Mesenteric fat pad (tissue), 1 donor: ENCODE data around the gene IVD. TPM values are rescaled to one million over a fixed set of nuclear protein-coding genes. Genes with fewer than 3 reads are reported as not detected.

ENCODE experiments used
- DNase-seq: peaks from one replicate; pipeline ENCODE4 v3.0.0-alpha.2; 2020; ENCODE audit warnings: low spot score
- long read RNA-seq: library from polyadenylated mRNA; unstranded; transcript quantifications from one replicate; pipeline ENCODE4 v2.0.0, GENCODE V29; 2020
- total RNA-seq: library from RNA; stranded (reverse); fragmentation: NEBNext Ultra II Directional; extraction: Animal tissue kit (Norgen Biotek cat#: 25700); gene quantifications from one replicate; pipeline ENCODE4 v1.2.1, GENCODE V29; 2021
- donor health status: DM: yes; HTN: yes; CAD: no.

Gene IVD
- 45.3 TPM for total RNA-seq
- long read RNA-seq, transcript IVD-206 (12 exons, 1,809 nt) = major isoform, 64 of 104 reads
- long read RNA-seq, partial matches to known transcripts = 11 of 104 reads
- long read RNA-seq, other reads (novel, unspliced or antisense) = 28 of 104 reads

DNA sequence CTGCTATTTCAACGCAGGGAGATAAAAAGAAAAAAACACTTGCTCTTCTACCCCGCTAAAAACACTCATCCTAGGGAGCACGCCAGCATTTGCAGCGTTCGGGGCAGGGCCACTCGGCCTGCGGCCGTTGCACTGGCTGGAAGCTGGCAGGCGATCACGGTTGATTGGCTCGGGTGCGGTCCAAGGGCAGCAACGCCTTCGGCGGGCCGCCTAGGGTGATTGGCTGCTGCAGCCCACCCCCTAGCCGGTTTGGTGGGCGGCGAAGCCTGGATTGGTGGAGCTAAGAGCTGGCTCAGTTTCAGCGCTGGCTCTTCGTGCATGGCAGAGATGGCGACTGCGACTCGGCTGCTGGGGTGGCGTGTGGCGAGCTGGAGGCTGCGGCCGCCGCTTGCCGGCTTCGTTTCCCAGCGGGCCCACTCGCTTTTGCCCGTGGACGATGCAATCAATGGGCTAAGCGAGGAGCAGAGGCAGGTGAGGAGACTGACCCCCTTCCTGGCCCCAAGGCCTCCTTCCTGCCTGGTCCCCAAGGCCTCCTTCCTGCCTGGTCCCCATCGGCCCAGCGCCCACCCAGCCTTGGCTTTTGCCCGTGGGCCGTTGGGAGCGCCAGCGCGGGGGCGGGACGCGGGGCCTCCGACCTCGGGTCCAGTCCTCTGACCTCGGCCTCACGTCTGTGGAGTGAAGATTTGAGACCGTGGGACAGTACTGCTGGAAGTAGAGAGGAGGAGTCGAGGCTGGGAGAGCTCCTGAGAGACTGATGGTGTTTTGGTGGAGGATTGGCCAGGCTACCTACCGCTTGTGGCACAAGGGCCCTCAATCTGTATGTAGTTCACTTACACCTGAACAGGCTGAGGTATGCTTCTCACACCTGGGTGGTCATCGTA lies at the start of gene IVD:
TSS of gene IVD (plus strand) at position 295 of the 881 bp plus-strand sequence. CDS start at position 328, 33 bp downstream.
- peak; percentile 98 for DNase-seq

GRCh38 chr15:40355976-40356585 lies 49.5 kb upstream of the IVD start:
- DNase-seq = no peak

GRCh38 chr15:40357246-40357645 lies 48.3 kb upstream of the IVD start:
- DNase-seq = no peak

DNA sequence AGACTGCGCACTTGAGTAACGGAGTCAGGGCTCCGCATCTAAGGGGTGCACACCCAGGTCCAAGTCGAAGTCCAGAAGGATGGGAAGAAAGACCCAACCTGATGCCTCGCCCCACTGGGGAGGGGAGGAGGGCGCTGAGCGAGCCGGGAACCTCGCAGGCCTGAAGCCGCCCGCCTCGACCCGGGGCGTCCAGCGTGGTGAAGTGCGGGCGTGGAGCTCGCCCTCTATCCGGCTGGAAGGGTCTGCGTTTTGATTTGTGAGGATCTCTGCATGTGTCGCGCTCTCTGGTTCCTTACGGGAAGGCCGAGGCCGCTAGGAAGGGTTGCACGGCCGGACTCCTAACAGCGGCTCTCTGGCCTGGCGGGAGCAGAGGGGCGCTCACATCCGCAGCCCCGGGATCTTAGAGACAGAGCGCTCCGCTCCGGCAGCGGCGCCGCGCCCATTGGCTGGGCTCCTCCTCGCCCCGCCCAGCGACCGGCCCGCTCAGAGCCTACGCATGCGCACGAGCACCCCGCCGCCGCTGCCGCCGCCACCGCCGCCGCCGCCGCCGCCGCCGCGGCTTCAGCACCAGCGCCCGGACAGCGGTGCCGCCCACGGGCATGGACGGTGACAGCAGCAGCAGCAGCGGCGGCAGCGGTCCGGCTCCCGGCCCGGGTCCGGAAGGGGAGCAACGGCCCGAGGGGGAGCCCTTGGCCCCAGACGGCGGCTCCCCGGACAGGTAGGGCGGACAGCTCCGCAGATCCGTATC lies 47.7 kb upstream of the IVD start, which contains the start of gene DISP2:
TSS of gene DISP2 (plus strand) at position 497 of the 748 bp plus-strand sequence. CDS start at position 600, 103 bp downstream.
- DNase-seq = peak; percentile 98

- peak; percentile 88 for DNase-seq
Measured at GRCh38 chr15:40358471-40359353, 46.9 kb upstream of the IVD start.

DNA sequence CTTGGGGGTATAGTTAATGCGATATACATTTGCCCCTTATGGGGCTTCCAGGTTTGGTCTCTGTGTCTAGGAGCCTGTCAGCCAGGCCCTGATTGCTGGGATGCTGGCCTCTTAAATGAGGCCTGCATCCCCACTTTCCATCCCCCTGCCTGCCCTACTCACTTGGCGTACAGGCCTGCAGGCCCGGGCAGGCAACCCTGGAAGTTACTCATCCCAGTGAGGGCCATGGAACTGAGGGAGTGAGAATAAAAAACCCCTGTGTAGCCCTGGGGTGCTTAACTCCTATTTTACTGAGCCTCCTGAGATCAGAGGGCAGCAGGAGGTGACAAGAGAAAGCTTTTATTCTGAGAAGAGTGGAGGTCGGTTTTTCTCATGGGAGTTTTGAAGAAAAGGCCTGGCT lies 45.6 kb upstream of the IVD start:
- DNase-seq = no peak

GRCh38 chr15:40361640-40362039 lies 44.0 kb upstream of the IVD start:
- DNase-seq = no peak

- no peak for DNase-seq
Measured at GRCh38 chr15:40363611-40364010, 42.0 kb upstream of the IVD start.

GRCh38 chr15:40364251-40364650 lies 41.3 kb upstream of the IVD start:
- DNase-seq = no peak

DNA sequence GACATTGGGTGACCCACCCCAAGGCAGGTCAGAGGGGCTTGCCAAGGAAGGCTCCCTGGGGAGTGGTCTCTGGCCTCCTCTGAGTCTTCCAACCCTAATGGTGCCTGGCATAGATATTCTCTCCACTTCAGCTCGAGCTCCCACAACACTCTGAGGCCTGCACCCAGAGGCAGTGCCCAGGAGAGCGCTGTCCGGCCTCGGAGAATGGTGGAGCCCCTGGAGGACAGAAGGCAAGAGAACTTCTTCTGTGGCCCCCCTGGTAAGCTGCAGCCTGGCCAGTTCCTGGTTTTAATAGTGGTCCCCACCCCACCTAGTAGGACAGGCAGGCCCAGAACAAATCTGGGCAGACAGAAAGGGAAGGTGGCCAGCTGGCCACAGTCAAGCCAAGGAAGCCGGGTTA lies 40.6 kb upstream of the IVD start:
- DNase-seq = no peak

DNA sequence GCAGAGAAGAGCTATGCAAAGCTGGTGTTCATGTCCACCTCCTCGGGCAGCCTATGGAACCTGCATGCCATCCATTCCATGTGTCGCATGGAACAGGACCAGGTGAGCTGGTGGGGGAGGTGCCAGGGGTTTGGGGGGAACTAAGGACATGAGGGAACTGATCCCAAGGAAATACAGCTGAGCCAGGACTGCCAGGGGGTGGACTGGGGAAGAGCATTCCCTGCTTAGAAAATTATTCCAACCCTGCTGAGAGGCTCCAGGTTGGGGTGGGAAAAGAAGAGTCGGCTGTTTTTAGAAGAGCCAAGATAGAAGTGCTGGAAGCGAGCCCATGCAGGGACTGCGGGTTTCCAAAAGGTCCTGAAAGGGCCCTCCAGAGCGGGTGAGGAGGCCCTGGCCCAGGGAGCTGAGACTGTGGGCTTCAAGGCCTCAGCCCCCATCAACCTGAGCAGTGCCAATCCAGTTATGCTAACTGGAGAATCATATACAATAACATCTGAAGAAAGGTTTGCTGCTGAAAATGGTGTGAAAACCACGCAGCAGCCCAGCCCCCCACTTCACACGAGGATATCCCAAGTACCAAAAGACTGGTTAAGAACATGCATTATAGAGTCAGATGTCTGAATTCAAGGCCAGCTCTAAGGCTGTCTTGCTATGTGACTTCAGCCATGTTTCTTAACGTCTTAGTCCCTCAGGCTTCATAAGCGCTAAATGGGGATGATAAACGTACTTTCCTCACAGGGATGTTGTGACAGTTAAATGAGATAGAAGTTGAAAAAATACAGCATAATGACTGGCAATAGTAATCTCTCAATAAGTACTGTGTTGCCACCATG lies 39.8 kb upstream of the IVD start:
- DNase-seq = no peak

DNA sequence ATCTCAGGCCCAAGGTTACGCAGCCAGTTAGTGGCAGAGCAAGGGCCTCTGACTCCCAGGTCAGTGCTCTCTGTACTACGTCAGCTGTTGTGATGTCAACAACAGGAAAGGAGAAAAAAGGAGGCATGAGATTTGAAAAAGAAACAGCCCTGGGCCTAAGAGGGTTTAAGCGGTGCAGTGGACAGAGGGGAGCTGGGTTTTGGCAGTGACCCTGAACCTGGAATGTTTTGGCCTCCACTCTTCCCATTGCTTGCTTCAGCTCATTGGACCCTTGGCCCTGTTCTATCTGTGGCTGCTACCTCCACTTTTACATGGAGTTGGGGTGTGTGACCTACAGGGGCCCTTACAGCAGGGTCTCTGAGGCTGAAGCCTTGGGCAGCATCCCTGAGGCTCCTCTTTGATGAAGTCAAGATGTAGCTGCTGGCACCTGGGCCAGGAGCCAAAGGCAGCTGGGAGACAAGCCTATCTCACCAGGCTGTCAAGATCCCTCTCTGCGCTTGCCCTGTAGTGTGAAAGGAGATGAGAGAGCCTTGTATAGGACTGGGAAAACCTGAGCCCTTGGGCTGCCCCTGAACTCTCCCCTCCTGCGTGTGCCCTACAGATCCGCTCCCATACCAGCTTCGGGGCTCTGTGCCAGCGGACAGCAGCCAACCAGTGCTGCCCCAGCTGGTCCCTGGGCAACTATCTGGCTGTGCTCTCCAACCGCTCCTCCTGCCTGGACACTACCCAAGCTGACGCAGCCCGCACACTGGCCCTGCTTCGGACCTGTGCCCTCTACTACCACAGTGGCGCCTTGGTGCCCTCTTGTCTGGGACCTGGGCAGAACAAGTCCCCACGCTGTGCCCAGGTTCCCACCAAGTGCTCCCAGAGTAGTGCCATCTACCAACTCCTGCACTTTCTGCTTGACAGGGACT lies 38.9 kb upstream of the IVD start:
- no peak for DNase-seq

DNA sequence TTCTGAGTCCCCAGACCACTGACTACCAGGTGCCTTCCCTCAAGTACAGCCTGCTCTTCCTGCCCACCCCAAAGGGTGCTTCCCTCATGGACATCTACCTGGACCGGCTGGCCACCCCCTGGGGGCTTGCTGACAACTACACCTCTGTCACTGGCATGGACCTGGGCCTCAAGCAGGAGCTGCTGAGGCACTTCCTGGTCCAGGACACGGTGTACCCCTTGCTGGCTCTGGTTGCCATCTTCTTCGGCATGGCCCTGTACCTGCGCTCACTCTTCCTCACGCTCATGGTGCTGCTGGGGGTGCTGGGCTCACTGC lies 38.3 kb upstream of the IVD start:
- DNase-seq = no peak

DNA sequence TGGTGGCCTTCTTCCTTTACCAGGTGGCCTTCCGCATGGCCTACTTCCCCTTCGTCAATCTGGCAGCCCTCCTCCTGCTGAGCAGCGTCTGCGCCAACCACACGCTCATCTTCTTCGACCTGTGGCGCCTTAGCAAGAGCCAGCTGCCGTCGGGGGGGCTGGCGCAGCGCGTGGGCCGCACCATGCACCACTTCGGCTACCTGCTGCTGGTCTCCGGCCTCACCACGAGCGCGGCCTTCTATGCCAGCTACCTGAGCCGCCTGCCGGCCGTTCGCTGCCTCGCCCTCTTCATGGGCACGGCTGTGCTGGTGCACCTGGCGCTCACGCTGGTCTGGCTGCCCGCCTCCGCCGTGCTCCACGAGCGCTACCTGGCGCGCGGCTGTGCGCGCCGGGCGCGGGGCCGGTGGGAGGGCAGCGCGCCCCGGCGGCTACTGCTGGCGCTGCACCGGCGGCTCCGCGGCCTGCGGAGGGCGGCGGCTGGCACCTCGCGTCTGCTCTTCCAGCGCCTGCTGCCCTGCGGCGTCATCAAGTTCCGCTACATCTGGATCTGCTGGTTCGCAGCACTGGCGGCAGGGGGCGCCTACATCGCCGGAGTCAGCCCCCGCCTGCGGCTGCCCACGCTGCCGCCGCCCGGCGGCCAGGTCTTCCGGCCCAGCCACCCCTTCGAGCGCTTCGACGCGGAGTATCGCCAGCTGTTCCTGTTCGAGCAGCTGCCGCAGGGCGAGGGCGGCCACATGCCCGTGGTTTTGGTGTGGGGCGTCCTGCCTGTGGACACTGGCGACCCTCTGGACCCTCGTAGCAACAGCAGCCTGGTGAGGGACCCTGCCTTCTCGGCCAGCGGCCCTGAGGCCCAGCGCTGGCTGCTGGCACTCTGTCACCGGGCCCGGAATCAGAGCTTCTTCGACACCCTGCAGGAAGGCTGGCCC lies 37.6 kb upstream of the IVD start:
- DNase-seq = peak; percentile 93

GRCh38 chr15:40368719-40369473 lies 36.7 kb upstream of the IVD start:
- DNase-seq = no peak

DNA sequence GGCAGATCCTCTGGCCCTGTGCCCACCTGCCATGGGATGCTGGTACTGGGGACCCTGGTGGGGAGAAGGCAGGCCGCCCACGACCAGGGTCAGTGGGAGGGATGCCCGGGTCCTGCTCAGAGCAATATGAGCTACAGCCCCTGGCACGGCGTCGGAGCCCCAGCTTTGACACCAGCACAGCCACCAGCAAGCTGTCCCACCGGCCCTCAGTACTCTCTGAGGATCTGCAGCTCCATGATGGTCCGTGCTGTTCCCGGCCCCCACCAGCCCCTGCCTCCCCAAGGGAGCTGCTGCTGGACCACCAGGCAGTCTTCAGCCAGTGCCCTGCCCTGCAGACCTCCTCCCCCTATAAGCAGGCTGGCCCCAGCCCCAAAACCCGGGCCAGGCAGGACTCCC lies 36.1 kb upstream of the IVD start:
- DNase-seq = no peak

DNA sequence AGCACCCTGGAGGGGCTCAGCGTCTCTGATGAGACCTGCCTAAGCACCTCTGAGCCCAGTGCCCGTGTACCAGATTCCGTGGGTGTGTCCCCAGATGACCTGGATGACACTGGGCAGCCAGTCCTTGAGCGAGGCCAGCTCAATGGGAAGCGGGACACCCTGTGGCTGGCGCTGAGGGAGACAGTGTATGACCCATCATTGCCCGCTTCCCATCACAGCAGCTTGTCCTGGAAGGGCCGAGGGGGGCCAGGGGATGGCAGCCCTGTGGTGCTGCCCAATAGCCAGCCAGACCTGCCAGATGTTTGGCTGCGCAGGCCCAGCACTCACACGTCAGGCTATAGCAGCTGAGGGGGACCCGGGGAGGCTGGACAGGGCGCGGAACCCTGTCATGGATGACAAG lies 35.6 kb upstream of the IVD start:
- no peak for DNase-seq
